Activated CD4-positive, alpha-beta T cell treated with anti-CD3 and anti-CD28 coated beads for 24 hours (primary cell): ENCODE results near the gene FAAP100.
"Not testable (repeated sequence)": the region's sequence is repeated elsewhere in the genome, so short reads cannot be mapped to it uniquely, and the experiment has no call there.

Experiments used
- DNase-seq, 2 donors: peaks; one replicate each; pipeline ENCODE4 v3.0.0-alpha.2; 2020; ENCODE audit warnings: low read depth in 2 of 2

Gene FAAP100

DNA sequence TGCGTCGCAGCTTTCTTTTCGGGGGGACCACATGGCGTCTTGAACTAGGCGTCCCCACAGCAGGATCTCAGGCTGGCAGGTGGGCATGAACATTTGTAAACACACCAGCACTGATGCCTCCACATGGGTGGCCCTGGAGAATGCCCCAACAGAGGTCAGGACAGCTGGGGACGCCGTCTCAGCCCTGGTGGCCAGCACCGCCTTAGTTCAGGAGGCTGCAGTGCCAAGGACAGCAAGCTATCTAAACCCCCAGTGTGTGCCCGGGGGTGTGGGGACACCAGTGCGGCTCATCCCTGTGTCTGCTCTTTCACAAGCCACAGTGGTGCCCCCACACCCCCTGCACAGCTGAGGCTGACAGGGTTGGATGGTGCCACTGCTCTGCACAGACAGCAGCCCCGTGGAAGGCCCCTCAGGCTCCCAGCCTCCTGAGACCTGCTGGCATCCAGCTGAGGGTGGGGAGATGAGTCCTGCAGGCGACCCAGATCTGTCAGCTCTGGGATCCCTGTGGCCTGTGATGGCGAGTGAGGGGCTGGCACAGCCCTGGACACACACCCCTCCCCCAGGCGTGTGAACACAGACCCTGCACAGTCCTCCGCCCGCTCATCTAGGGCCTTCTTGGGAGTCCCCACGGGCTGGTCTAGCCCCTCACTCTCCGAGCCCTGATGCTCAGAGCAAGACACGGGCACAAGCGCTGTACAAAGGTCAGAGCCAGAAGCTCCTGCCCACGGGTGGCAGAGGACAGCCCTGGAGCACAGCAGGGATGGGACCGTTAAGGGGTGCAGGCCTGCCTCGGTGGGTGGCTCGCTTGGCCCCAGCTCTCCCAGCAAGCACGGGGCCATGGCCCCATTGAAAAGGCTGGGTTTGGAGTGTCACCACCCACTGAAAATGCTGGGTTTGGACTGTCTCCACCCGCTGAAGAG is 13.2 kb downstream of the FAAP100 start:
- no peak for DNase-seq

GRCh38 chr17:81537856-81538555 is 14.1 kb downstream of the FAAP100 start:
- no peak for DNase-seq

- no peak for DNase-seq
Observed at GRCh38 chr17:81537343-81537855, 14.8 kb downstream of the FAAP100 start.

GRCh38 chr17:81536299-81537290 is 15.6 kb downstream of the FAAP100 start:
- no peak for DNase-seq

GRCh38 chr17:81535480-81536298 is 16.5 kb downstream of the FAAP100 start:
- DNase-seq = no peak

DNA sequence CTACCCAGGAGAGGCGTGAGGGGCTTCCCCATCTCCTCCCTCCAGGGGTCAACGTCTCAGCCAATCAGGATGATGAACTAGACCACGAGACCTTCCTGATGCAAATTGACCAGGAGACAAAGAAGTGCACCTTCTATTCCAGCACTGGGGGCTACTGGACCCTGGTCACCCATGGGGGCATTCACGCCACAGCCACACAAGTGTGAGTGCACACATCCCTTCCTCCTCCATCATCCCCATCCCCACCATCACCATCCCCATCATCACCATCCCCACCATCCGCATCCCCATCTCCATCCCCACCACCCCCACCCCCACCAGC is 17.2 kb downstream of the FAAP100 start:
- DNase-seq = no peak

GRCh38 chr17:81534157-81535006 is 17.8 kb downstream of the FAAP100 start:
- no peak for DNase-seq

GRCh38 chr17:81533339-81534141 is 18.6 kb downstream of the FAAP100 start:
- DNase-seq = no peak

GRCh38 chr17:81532490-81533287 is 19.5 kb downstream of the FAAP100 start:
- DNase-seq = no peak

DNA sequence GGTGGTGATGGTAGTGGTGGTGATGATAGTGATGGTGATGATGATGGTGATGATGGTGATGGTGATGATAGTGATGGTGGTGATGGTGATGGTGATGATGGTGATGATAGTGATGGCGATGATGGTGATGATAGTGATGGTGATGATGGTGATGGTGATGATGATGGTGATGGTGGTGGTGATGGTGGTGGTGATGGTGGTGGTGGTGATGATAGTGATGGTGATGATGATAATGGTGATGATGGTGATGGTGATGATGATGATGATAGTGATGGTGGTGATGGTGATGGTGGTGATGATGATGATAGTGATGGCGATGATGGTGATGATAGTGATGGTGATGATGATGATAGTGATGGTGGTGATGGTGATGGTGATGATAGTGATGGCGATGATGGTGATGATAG is 20.2 kb downstream of the FAAP100 start:
- not testable (repeated sequence) for DNase-seq

DNA sequence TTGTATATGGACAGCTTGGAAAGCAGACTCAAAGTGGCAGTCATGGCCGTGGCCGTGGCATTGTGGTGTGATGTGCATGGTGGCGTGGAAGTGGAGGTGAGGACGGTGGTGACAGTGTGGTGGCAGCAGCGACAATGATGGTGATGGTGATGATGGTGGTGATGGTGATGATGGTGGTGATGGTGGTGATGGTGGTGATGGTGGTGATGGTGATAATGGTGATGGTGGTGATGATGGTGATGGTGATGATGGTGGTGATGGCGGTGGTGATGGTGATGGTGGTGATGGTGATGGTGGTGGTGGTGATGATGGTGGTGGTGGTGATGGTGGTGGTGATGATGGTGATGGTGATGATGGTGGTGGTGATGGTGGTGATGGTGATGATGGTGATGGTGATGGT is 21.1 kb downstream of the FAAP100 start:
- DNase-seq = not testable (repeated sequence)

GRCh38 chr17:81529437-81529803 is 22.7 kb downstream of the FAAP100 start:
- no peak for DNase-seq

DNA sequence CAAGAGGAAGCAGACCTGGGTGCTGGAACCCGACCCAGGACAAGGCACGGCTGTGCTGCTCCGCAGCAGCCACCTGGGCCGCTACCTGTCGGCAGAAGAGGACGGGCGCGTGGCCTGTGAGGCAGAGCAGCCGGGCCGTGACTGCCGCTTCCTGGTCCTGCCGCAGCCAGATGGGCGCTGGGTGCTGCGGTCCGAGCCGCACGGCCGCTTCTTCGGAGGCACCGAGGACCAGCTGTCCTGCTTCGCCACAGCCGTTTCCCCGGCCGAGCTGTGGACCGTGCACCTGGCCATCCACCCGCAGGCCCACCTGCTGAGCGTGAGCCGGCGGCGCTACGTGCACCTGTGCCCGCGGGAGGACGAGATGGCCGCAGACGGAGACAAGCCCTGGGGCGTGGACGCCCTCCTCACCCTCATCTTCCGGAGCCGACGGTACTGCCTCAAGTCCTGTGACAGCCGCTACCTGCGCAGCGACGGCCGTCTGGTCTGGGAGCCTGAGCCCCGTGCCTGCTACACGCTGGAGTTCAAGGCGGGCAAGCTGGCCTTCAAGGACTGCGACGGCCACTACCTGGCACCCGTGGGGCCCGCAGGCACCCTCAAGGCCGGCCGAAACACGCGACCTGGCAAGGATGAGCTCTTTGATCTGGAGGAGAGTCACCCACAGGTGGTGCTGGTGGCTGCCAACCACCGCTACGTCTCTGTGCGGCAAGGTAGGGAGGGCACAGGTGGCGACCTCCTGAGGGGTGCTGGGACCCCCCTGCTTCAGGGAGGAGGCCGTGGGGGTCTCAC is 23.3 kb downstream of the FAAP100 start:
- DNase-seq = no peak

DNA sequence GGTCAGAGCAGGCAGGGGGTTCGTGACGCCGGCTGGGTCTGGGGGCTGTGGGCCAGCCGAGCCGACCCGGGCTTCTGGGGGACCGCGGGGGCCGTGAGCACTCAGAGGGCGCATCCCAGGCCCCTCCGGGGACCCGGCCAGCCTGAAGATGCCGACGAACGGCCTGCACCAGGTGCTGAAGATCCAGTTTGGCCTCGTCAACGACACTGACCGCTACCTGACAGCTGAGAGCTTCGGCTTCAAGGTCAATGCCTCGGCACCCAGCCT is 23.8 kb downstream of the FAAP100 start:
- DNase-seq = no peak

DNA sequence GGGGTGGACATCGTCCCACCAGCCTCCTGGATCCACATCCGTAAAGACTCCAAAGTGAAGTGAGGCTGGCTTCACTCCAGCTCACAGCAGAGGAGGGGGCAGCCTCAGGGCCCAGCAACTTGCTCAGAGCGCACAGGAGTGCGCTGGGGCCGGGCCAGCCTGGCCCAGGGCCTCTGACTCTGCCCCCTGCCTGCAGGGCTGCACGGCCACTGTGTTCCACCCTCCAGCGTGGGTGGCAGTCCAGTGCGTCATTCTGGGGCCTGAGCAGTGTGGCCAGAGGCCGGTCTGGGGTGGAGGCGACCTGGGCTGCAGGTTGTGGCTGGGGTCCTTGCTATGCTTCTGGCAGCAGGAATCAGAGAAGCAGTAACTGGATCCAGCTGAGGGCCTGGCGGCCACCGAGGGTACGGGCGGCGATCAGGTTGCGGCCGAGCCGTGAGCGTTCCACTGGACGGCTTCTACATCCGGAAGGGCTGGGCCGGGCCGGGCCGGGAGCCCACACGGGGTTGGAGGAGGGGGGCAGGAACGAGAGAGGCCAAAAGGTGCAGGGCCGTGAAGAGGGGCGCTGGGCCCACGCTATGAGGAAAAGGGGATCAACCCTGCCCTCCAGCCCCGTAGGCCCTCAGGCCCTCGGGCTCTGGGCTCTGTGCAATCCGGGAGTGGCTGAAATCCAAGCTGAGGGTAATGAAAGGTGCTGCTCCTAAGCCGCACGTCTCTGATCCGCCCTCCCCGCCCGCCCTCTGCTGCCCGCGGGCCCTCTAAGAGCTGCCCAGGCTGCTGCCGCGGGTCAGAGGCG is 24.4 kb downstream of the FAAP100 start, which contains the start of gene FSCN2:
Gene FSCN2 (plus strand): TSS at position 787 of the 793 bp plus-strand sequence. CDS start 155 bp downstream, outside the sequence.
- no peak for DNase-seq

DNA sequence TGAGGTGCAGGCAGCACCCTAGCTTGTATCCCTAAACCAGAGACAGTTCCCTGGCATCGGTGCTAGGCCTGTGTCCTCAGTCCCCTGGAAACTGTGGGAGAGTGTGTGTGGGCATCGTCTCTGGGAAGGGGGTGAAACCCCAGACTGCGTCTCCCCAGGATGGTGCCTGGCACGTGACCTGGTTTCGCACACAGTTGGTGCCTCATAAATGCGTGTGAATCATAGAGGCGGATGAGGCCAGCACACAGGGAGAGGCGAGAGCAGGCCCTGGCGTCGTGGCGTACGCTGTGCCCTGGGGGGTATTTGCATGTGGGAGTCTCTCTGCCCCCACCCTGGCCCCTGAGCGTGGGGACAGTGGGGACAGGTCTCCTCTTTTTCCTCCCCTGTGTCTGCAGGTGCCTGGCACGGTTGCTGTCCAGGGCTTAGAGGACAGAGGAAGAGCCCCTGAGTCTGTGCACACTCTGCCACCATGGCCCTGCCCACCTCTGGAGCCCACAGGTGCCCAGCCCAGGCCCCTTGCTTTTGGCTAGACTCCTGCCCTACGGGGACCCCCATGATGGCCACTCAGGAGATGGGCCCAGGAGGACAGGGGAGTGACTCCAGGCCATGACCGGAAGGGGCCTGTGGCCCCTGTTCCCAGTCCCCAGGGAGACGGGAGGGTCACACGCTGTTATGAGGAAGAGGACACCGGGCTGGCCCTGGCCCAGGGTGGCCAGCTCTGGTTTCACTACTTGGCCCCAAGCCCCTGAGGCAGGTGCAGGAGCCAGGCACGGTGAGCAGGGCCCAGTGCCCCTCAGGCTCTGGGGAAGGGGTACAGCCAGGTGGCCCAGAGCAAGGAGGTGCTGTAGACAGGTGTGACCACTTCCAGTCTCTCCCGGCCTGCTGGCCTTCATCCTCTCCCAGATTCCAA is 25.2 kb downstream of the FAAP100 start:
- DNase-seq = no peak
